Panc1 (cell line): ENCODE results near the gene CCL20. TPM values are rescaled to one million over a fixed set of nuclear protein-coding genes. Genes with fewer than 3 reads are reported as not detected.

Experiments used
- ATAC-seq: fragments of 200-7000 bp; cut with Tn5 transposase; 2 replicates; pipeline ENCODE4 v1.9.1; 2020; ENCODE audit warnings: mild to moderate bottlenecking, moderate library complexity
- Bru-seq: library from RNA; stranded (reverse); fragments of 400-500 nt; gene quantifications from one replicate; lab custom pipeline; 2021; lab: Mats Ljungman, UMichigan
- BruChase-seq, 2 experiments: library from RNA; stranded (reverse); fragments of 400-500 nt; gene quantifications; one replicate each; lab custom pipeline; 2021; lab: Mats Ljungman, UMichigan
- BruUV-seq: library from RNA; stranded (reverse); fragments of 400-500 nt; replicated peaks from 2 replicates; lab custom pipeline; 2021; lab: Mats Ljungman, UMichigan
- CTCF ChIA-PET: fragments of 300-600 bp; sonication (Branson Sonifier 250); formaldehyde crosslinking; loops from one replicate; lab custom pipeline; 2022; ENCODE audit warnings: antibody characterized with exemption; lab: Charles Lee
- POLR2A ChIA-PET: fragments of 300-600 bp; sonication (Branson Sonifier 250); formaldehyde crosslinking; loops from one replicate; lab custom pipeline; 2022; ENCODE audit warnings: antibody characterized with exemption; lab: Charles Lee
- DNase-seq: peaks from one replicate; pipeline ENCODE4 v3.0.0-alpha.2; 2010; ENCODE audit warnings: low read depth, low spot score
- H3K27ac ChIP-seq: 2 replicates; pipeline ENCODE4 v1.5.1; 2011; ENCODE audit warnings: mild to moderate bottlenecking, low read length, inconsistent platforms
- H3K27me3 ChIP-seq: fragments of 200-500 bp; sonication (Bioruptor generic); 2 replicates; pipeline ENCODE4 v1.6.0; 2014; ENCODE audit warnings: low read length, inconsistent platforms; ENCODE audit not compliant: control insufficient read depth, insufficient read depth
- H3K36me3 ChIP-seq: fragments of 200-500 bp; sonication (Bioruptor generic); 2 replicates; pipeline ENCODE4 v1.5.1; 2014; ENCODE audit warnings: inconsistent platforms, mild to moderate bottlenecking, low read length, moderate library complexity; ENCODE audit not compliant: control insufficient read depth, insufficient read depth
- H3K4me1 ChIP-seq: 2 replicates; pipeline ENCODE4 v1.5.1; 2011; ENCODE audit warnings: inconsistent platforms, mild to moderate bottlenecking, low read length, moderate library complexity; ENCODE audit not compliant: control insufficient read depth, insufficient read depth
- H3K4me3 ChIP-seq, 2 experiments: 2 replicates each; pipeline ENCODE4 v1.5.1; 2011 to 2012; ENCODE audit warnings: low read depth in 2 of 2, low read length in 2 of 2, mild to moderate bottlenecking in 2 of 2, inconsistent platforms in 1 of 2, moderate library complexity in 1 of 2
- H3K9me3 ChIP-seq: fragments of 200-500 bp; sonication (Bioruptor generic); 2 replicates; pipeline ENCODE4 v1.5.1; 2014; ENCODE audit warnings: low read depth, mild to moderate bottlenecking, inconsistent platforms, low read length, moderate library complexity; ENCODE audit not compliant: control insufficient read depth, insufficient read depth
- POLR2AphosphoS5 ChIP-seq: IDR thresholded peaks from 2 replicates; pipeline ENCODE4 v1.6.1; 2012; ENCODE audit warnings: mild to moderate bottlenecking, low read depth, low read length, moderate library complexity
- SIN3A ChIP-seq: IDR thresholded peaks from 2 replicates; pipeline ENCODE4 v1.6.1; 2012; ENCODE audit warnings: low read depth, mild to moderate bottlenecking, low read length, moderate library complexity, borderline replicate concordance; ENCODE audit not compliant: insufficient read depth
- TCF7L2 ChIP-seq: IDR thresholded peaks from 2 replicates; pipeline ENCODE4 v1.6.1; 2011; ENCODE audit warnings: mild to moderate bottlenecking, low read depth, low read length, inconsistent platforms
- in situ Hi-C: cut with HindIII; loops from 2 replicates; pipeline ENCODE4 v1.10.0; 2016; ENCODE audit warnings: low sequenced_read_pairs, low pct_unique_long_range_greater_than_20kb
- intact Hi-C: fragments of 100-400 bp; cut with micrococcal nuclease; formaldehyde crosslinking; loops from one replicate; pipeline ENCODE4 v1.10.0; 2022; ENCODE audit not compliant: unreplicated experiment
- long read RNA-seq: library from polyadenylated mRNA; unstranded; transcript quantifications from one replicate; pipeline ENCODE4 v2.0.0, GENCODE V29; 2021; ENCODE audit not compliant: unreplicated experiment
- polyA plus RNA-seq: library from polyadenylated mRNA; unstranded; fragments of >200 nt; gene quantifications from one replicate; pipeline ENCODE4 v1.2.1, GENCODE V29; 2012; ENCODE audit warnings: missing spikeins; ENCODE audit not compliant: insufficient read length
- total RNA-seq: library from RNA; stranded (reverse); gene quantifications from one replicate; pipeline ENCODE4 v1.2.1, GENCODE V29; 2021; ENCODE audit not compliant: unreplicated experiment
- TF ChIP-seq, protein P1 (sequence below): fragments of 450-650 bp; IDR thresholded peaks from 2 replicates; pipeline ENCODE4 v1.5.1; 2017; ENCODE audit warnings: mild to moderate bottlenecking
- TF ChIP-seq, protein P2 (sequence below), 2 experiments: IDR thresholded peaks; 2 replicates each; pipeline ENCODE4 v1.6.1; 2011 to 2012; ENCODE audit warnings: low read depth in 2 of 2, control low read depth in 1 of 2, low read length in 1 of 2, mild to moderate bottlenecking in 1 of 2, moderate library complexity in 1 of 2; ENCODE audit not compliant: insufficient read depth in 1 of 2

The CCL20 gene, protein sequence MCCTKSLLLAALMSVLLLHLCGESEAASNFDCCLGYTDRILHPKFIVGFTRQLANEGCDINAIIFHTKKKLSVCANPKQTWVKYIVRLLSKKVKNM
- not detected for total RNA-seq
- not detected for polyA plus RNA-seq
- Bru-seq, nascent RNA: percentile 38 among the genes with signal in this experiment
- BruChase-seq, experiment 1, labeled RNA remaining after a 2-hour chase: percentile 40 among the genes with signal in this experiment
- percentile 33 among the genes with signal in this experiment for BruChase-seq, experiment 2, labeled RNA remaining after a 6-hour chase
- long read RNA-seq: 0 reads

DNA sequence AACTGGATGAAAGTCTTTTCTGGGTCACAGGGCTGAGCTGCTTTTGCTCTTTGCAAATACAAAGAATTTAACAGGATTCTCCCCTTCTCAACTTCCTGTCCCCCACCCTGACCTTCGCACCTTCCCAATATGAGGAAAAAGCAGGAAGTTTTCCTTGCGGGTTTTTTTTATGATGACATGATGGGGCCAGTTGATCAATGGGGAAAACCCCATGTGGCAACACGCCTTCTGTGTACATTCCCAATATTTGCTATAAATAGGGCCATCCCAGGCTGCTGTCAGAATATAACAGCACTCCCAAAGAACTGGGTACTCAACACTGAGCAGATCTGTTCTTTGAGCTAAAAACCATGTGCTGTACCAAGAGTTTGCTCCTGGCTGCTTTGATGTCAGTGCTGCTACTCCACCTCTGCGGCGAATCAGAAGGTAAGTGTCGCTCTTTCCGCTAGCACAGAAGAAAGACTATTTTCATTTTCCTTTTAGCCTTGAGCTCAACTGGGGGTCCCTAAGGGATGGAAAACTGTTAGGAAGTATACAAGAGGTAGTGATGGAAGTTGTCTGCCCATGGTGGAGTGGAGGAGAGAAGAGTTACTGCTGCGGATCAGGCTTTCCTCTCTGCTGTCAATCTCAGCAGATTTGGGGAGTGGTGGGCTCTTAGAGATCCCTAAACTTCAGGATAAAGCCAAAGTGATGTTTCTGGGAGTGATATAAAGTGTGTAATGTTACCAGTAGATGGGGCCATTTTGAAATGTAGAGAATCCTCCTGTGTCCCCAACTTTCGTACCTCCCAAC is at the start of gene CCL20:
Gene CCL20 (plus strand): TSS at position 281 of the 792 bp plus-strand sequence. CDS start 70 bp downstream, at position 351.
- no peaks in the 10 kb centered on the region for H3K36me3 ChIP-seq
- no peaks in the 10 kb centered on the region for H3K27me3 ChIP-seq
- POLR2A ChIA-PET: no interaction called here
- CTCF ChIA-PET: no interaction called here
- TF ChIP-seq, protein P1, sequence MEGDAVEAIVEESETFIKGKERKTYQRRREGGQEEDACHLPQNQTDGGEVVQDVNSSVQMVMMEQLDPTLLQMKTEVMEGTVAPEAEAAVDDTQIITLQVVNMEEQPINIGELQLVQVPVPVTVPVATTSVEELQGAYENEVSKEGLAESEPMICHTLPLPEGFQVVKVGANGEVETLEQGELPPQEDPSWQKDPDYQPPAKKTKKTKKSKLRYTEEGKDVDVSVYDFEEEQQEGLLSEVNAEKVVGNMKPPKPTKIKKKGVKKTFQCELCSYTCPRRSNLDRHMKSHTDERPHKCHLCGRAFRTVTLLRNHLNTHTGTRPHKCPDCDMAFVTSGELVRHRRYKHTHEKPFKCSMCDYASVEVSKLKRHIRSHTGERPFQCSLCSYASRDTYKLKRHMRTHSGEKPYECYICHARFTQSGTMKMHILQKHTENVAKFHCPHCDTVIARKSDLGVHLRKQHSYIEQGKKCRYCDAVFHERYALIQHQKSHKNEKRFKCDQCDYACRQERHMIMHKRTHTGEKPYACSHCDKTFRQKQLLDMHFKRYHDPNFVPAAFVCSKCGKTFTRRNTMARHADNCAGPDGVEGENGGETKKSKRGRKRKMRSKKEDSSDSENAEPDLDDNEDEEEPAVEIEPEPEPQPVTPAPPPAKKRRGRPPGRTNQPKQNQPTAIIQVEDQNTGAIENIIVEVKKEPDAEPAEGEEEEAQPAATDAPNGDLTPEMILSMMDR: no peak
- TF ChIP-seq, protein P2, sequence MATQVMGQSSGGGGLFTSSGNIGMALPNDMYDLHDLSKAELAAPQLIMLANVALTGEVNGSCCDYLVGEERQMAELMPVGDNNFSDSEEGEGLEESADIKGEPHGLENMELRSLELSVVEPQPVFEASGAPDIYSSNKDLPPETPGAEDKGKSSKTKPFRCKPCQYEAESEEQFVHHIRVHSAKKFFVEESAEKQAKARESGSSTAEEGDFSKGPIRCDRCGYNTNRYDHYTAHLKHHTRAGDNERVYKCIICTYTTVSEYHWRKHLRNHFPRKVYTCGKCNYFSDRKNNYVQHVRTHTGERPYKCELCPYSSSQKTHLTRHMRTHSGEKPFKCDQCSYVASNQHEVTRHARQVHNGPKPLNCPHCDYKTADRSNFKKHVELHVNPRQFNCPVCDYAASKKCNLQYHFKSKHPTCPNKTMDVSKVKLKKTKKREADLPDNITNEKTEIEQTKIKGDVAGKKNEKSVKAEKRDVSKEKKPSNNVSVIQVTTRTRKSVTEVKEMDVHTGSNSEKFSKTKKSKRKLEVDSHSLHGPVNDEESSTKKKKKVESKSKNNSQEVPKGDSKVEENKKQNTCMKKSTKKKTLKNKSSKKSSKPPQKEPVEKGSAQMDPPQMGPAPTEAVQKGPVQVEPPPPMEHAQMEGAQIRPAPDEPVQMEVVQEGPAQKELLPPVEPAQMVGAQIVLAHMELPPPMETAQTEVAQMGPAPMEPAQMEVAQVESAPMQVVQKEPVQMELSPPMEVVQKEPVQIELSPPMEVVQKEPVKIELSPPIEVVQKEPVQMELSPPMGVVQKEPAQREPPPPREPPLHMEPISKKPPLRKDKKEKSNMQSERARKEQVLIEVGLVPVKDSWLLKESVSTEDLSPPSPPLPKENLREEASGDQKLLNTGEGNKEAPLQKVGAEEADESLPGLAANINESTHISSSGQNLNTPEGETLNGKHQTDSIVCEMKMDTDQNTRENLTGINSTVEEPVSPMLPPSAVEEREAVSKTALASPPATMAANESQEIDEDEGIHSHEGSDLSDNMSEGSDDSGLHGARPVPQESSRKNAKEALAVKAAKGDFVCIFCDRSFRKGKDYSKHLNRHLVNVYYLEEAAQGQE (IDR thresholded peaks at IDR 0.05; ENCODE audit: insufficient read depth in 1 of 2, low read depth in 2 of 2, low read length in 1 of 2): no peak
- TF ChIP-seq TCF7L2 (no peak), POLR2AphosphoS5 (no peak), SIN3A (no peak)
- no peaks in the 10 kb centered on the region for H3K9me3 ChIP-seq
- in situ Hi-C loops (no loop called here), intact Hi-C loops (no loop called here)
- H3K4me3 ChIP-seq: no peak within 1 kb of the TSS
- ATAC-seq (no peak), DNase-seq (no peak)
- no peak within 1 kb of the TSS for H3K27ac ChIP-seq
- BruUV-seq: no TSS peak
- H3K4me1 ChIP-seq: peaks cover 4% of the 10 kb centered on the region; the same call in 1 of the 2 replicates

DNA sequence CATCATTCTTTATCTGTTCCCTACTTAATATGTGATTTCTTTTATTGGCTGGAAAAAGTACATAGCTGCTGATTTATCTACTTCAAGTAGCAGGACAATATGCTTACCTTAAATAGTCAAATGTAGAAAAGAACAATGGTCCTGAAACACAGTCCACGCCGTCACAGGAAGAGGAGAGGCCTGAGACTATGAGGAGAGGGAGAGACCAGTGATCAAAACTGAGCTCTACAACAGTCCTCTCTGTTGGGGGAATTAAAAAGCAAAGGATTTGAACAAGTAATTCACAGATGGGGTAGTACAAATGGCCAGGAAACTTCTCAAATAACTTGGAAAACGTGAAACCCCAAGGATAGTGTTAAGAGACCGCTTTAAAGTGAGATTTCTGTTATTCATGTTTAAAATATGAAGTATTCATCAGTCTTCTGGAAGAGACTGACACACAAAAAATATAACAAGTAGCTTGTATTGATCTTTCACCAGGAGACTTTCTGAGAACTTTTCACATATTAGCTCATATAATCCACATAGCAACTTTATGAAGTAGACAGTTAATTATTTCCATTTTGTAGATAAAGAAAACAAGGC is 47.8 kb upstream of the CCL20 start:
- TF ChIP-seq, protein P1: no peak
- TF ChIP-seq POLR2AphosphoS5 (no peak), TCF7L2 (no peak), SIN3A (no peak)
- TF ChIP-seq, protein P2 (IDR thresholded peaks at IDR 0.05; ENCODE audit: insufficient read depth in 1 of 2, low read depth in 2 of 2, low read length in 1 of 2): no peak
- POLR2A ChIA-PET: no interaction called here
- Histone ChIP-seq H3K27me3 (no peaks in the 10 kb centered on the region), H3K36me3 (no peaks in the 10 kb centered on the region), H3K4me3 (no peak overlapping the region), H3K4me1 (no peaks in the 10 kb centered on the region), H3K9me3 (no peaks in the 10 kb centered on the region), H3K27ac (no peak overlapping the region)
- no TSS peak for BruUV-seq
- intact Hi-C loops: loop anchor here (1.0 to 10.0 kb wide), 3 partner anchors 108 to 359 kb away; no protein-coding TSS in a partner anchor
- CTCF ChIA-PET: interaction anchor here (0.5 to 2.5 kb wide), 6 partner anchors 10 to 295 kb away, joined by 3 to 33 read pairs (median 4); no protein-coding TSS in a partner anchor
- in situ Hi-C loops: no loop called here
- ATAC-seq: peak; percentile 39
- no peak for DNase-seq
